HG03108 (cell line): Measurements from ENCODE around the gene ALX4.

ENCODE experiments used
- ATAC-seq: cut with Tn5 transposase; IDR thresholded peaks from one replicate; pipeline ENCODE4 v1.9.1; 2021; ENCODE audit warnings: moderate library complexity; ENCODE audit not compliant: unreplicated experiment

ALX4 gene

GRCh38 chr11:44301564-44302271 lies 8.2 kb downstream of the ALX4 start:
- ATAC-seq = no peak

- ATAC-seq = no peak
Measured at GRCh38 chr11:44300844-44301563, 8.9 kb downstream of the ALX4 start.

- no peak for ATAC-seq
Measured at GRCh38 chr11:44298862-44299261, 11.1 kb downstream of the ALX4 start.

- no peak for ATAC-seq
Measured at GRCh38 chr11:44290208-44290607, 19.7 kb downstream of the ALX4 start.

- ATAC-seq = no peak
Measured at GRCh38 chr11:44288133-44288526, 21.8 kb downstream of the ALX4 start.

- ATAC-seq = no peak
Measured at GRCh38 chr11:44286911-44287310, 23.0 kb downstream of the ALX4 start.

GRCh38 chr11:44286268-44286880 lies 23.6 kb downstream of the ALX4 start:
- ATAC-seq = no peak

- no peak for ATAC-seq
Measured at GRCh38 chr11:44285756-44286155, 24.2 kb downstream of the ALX4 start.

- ATAC-seq = no peak
Measured at GRCh38 chr11:44282620-44283019, 27.3 kb downstream of the ALX4 start.

GRCh38 chr11:44281151-44281550 lies 28.8 kb downstream of the ALX4 start:
- ATAC-seq = no peak

GRCh38 chr11:44280257-44280656 lies 29.7 kb downstream of the ALX4 start:
- no peak for ATAC-seq

- no peak for ATAC-seq
Measured at GRCh38 chr11:44279483-44279882, 30.5 kb downstream of the ALX4 start.

- ATAC-seq = no peak
Measured at GRCh38 chr11:44277196-44278090, 32.5 kb downstream of the ALX4 start.

GRCh38 chr11:44275961-44276550 lies 33.9 kb downstream of the ALX4 start:
- no peak for ATAC-seq

GRCh38 chr11:44275241-44275640 lies 34.7 kb downstream of the ALX4 start:
- ATAC-seq = no peak

- ATAC-seq = no peak
Measured at GRCh38 chr11:44274404-44274803, 35.5 kb downstream of the ALX4 start.

- no peak for ATAC-seq
Measured at GRCh38 chr11:44271286-44271685, 38.7 kb downstream of the ALX4 start.

- ATAC-seq = no peak
Measured at GRCh38 chr11:44270403-44271273, 39.3 kb downstream of the ALX4 start.

GRCh38 chr11:44269369-44270351 lies 40.3 kb downstream of the ALX4 start:
- no peak for ATAC-seq
